ENCODE measurements around the gene GRIN2C.
A peak's percentile ranks its signal among the peaks of the same experiment; 100 is the strongest.

DNA sequence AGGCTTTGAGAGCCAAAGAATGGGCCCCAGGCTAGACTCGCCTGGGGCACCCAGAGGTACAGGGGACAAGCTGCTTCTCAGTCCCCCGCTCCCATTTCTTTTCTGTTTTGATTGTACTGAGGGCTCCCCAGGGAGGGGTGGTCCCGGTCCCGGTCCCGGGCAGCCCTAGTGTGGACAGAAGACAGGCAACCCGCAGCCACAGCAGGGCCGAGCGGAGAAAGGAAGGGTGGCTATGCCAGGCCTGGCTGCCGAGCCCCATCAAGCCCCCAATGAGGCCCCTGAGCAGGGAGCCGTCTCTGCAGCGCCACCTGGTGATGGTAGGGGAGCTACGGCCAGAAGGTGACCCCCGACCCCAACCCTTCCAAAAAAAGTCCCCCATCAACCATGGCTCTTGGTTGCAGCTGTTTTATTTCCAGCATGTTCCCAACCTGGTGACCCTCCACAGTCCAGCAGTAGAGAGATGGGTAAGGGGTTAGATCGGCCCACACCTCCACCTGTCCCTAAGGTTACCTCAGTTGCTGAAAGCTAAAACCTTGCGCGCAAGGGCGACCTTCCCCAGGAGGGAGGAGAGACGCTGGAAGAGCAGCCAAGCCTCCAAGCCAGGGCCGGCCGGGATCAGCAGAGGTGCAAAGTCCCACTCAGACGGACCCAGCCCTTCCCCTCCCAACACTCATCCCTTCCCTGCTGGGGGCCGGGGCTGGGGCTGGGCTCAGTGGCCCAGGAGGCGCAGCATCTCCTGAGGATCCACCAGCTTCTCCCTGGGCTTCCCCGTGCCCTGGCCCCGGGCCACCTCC lies 2.6 kb upstream of the GRIN2C start:
- TF ChIP-seq, protein P1, sequence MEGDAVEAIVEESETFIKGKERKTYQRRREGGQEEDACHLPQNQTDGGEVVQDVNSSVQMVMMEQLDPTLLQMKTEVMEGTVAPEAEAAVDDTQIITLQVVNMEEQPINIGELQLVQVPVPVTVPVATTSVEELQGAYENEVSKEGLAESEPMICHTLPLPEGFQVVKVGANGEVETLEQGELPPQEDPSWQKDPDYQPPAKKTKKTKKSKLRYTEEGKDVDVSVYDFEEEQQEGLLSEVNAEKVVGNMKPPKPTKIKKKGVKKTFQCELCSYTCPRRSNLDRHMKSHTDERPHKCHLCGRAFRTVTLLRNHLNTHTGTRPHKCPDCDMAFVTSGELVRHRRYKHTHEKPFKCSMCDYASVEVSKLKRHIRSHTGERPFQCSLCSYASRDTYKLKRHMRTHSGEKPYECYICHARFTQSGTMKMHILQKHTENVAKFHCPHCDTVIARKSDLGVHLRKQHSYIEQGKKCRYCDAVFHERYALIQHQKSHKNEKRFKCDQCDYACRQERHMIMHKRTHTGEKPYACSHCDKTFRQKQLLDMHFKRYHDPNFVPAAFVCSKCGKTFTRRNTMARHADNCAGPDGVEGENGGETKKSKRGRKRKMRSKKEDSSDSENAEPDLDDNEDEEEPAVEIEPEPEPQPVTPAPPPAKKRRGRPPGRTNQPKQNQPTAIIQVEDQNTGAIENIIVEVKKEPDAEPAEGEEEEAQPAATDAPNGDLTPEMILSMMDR (IDR thresholded peaks at IDR 0.05; ENCODE audit: low read length), result peak; percentile 75
- TF ChIP-seq EZH2 (optimal IDR thresholded peaks at IDR 0.05; ENCODE audit: low read depth, low read length), result no peak
- no peak for TF ChIP-seq EZH2phosphoT487 (IDR thresholded peaks at IDR 0.05; ENCODE audit: low read length)
